ENCODE results near the gene UBE2L6.

The UBE2L6 gene

DNA sequence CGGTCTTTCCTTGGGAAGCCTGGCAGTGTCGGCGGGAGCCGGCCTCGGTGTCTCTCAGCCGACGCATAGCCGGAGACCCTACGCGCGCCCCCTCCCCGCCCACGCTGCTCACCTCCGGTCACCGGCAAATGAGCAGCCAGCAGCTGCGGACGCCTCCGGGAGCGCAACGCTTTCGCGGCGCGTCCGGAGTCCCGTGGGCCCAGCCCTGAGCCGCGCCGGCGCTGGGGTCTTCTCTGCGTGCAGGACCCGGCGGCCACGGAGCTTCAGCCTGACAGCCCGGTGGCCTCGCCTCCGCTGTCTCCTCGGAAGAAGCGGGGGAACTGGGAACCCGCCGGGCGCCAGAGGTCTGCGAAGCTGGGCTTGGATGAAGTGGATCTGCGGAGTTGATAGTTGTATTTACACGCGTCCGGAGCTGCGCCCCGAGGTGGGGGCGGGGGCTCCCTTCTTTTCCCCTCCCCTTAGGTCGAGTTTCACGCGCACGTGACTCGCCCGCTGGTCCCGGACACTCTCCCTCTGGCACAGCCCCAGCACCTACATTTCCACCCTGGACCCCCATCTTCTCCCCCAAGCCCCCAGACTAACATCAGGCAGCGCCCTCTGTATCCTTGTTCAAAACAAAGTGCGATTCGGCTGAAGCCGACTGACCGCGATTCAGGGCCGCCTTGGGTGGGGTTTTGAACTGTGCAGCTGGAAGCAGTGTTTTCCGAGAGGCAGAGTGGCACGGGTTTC is 52.0 kb downstream of the UBE2L6 start, which contains the start of gene SLC43A1:
TSS of gene SLC43A1 (minus strand) at position 371 of the 729 bp plus-strand sequence. CDS start 1,591 bp downstream, outside the sequence.
- TF ChIP-seq, protein P1, sequence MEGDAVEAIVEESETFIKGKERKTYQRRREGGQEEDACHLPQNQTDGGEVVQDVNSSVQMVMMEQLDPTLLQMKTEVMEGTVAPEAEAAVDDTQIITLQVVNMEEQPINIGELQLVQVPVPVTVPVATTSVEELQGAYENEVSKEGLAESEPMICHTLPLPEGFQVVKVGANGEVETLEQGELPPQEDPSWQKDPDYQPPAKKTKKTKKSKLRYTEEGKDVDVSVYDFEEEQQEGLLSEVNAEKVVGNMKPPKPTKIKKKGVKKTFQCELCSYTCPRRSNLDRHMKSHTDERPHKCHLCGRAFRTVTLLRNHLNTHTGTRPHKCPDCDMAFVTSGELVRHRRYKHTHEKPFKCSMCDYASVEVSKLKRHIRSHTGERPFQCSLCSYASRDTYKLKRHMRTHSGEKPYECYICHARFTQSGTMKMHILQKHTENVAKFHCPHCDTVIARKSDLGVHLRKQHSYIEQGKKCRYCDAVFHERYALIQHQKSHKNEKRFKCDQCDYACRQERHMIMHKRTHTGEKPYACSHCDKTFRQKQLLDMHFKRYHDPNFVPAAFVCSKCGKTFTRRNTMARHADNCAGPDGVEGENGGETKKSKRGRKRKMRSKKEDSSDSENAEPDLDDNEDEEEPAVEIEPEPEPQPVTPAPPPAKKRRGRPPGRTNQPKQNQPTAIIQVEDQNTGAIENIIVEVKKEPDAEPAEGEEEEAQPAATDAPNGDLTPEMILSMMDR (IDR thresholded peaks at IDR 0.05; ENCODE audit: insufficient read depth, low read length, poor library complexity, severe bottlenecking) = peak; percentile 4
- H3K36me3 ChIP-seq (ENCODE audit: control insufficient read depth, insufficient read depth, low read length) = no peaks in the 10 kb centered on the region
- peak; percentile 71 for DNase-seq (ENCODE audit: extremely low read depth, insufficient read length)
- H3K4me3 ChIP-seq (replicated peaks; ENCODE audit: low read depth, low read length) = peak within 1 kb of the TSS; percentile 87
- no peaks in the 10 kb centered on the region for H3K27me3 ChIP-seq (replicated peaks; ENCODE audit: control insufficient read depth, insufficient read depth, low read length)

DNA sequence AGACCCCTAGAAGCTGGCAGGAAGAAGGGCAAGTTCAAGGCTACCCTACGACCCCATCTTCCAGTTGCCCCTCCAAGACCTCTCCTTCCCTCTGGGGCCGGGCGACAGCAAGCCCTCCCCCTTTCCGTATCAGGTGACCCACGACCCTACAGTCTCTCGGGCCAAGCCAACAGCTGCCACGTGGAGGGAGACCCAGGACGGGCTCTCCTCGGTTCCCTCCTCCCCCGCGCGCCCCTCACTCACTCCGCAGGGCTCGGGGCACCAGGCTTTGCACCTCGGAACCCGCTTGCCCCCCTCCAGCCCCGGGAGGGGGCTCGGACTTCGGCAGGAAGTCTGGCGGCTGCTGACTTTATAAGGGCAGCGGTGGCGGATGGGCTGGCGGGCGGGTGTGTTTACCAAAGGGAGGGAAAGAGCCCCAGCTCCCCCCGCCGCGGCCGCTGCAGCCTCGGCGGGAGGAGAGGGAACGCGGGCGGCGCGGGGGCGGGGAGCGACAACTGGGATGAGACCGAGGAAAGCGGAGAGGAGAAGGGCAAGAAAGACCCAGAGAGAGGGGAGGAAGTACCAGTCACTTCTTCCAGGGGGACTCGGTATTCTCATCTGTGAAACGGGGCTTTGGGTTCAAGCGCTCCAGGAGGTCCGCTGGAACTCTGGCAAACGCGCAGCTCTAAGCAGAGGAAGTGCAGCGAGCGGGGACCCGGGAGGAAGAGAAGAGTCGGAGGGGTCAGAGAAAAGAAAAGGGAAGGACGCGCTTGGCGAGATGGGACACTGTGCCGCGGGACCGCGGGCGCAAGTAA is 52.7 kb downstream of the UBE2L6 start:
- H3K4me3 ChIP-seq (replicated peaks; ENCODE audit: low read depth, low read length) = peak overlapping the region; percentile 87
- TF ChIP-seq, protein P1 (IDR thresholded peaks at IDR 0.05; ENCODE audit: insufficient read depth, low read length, poor library complexity, severe bottlenecking) = no peak
- H3K27me3 ChIP-seq (replicated peaks; ENCODE audit: control insufficient read depth, insufficient read depth, low read length) = no peaks in the 10 kb centered on the region
- H3K36me3 ChIP-seq (ENCODE audit: control insufficient read depth, insufficient read depth, low read length) = no peaks in the 10 kb centered on the region
- DNase-seq (ENCODE audit: extremely low read depth, insufficient read length) = peak; percentile 66

DNA sequence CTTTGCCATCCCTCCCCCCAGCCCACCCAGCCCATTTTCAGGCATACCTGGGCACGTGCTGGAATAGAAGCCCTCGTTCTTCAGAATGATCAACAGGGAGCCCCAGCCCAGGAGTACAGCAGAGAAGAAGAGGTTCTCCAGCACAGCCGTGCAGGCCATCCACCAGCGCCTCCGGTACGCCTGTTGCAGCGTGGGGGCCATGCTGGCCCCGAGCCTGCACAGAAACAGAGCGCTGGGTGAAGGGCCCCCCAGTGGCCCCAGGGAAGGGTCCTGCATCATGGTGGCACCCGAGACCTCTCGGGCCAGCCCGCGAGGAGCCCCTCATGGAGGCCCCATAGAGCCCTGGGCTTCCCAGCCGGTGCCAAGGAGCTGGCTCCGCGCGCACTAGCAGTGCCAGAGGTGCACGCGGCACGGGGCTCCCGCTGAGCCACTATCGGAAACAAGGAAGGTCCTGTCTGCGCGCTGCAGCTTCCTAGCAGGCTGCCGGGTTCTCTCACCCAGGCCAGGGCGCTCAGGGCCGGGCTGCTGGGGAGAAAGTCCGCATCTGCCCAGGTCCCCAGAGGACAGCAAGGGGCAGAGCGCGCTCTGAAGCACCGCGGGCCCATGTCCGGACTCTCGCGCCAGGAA is 53.4 kb downstream of the UBE2L6 start:
- no peaks in the 10 kb centered on the region for H3K27me3 ChIP-seq (replicated peaks; ENCODE audit: control insufficient read depth, insufficient read depth, low read length)
- TF ChIP-seq, protein P1 (IDR thresholded peaks at IDR 0.05; ENCODE audit: insufficient read depth, low read length, poor library complexity, severe bottlenecking) = no peak
- peak; percentile 27 for DNase-seq (ENCODE audit: extremely low read depth, insufficient read length)
- no peaks in the 10 kb centered on the region for H3K36me3 ChIP-seq (ENCODE audit: control insufficient read depth, insufficient read depth, low read length)
- H3K4me3 ChIP-seq (replicated peaks; ENCODE audit: low read depth, low read length) = peak overlapping the region; percentile 87

DNA sequence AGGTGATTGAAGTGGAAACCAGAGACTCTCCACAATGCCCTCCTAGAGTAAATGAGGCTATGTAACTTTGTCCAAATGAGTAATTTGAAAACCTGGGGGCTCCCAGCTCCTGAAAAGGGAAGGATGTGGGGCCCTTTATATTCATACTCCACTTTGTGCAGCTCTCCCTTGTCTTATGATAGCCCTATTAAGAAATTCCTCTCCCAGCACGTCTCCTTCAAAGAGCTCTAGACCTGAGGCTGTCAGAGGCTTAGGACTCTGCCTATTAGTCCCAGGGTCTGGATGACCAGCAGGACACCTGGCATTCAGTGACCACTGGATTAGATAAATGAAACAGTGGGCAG is 54.0 kb downstream of the UBE2L6 start:
- TF ChIP-seq, protein P1 (IDR thresholded peaks at IDR 0.05; ENCODE audit: insufficient read depth, low read length, poor library complexity, severe bottlenecking) = no peak
- H3K36me3 ChIP-seq (ENCODE audit: control insufficient read depth, insufficient read depth, low read length) = no peaks in the 10 kb centered on the region
- no peak for DNase-seq (ENCODE audit: extremely low read depth, insufficient read length)
- no peak overlapping the region; the same call in 1 of the 2 replicates for H3K4me3 ChIP-seq (replicated peaks; ENCODE audit: low read depth, low read length)
- no peaks in the 10 kb centered on the region for H3K27me3 ChIP-seq (replicated peaks; ENCODE audit: control insufficient read depth, insufficient read depth, low read length)

DNA sequence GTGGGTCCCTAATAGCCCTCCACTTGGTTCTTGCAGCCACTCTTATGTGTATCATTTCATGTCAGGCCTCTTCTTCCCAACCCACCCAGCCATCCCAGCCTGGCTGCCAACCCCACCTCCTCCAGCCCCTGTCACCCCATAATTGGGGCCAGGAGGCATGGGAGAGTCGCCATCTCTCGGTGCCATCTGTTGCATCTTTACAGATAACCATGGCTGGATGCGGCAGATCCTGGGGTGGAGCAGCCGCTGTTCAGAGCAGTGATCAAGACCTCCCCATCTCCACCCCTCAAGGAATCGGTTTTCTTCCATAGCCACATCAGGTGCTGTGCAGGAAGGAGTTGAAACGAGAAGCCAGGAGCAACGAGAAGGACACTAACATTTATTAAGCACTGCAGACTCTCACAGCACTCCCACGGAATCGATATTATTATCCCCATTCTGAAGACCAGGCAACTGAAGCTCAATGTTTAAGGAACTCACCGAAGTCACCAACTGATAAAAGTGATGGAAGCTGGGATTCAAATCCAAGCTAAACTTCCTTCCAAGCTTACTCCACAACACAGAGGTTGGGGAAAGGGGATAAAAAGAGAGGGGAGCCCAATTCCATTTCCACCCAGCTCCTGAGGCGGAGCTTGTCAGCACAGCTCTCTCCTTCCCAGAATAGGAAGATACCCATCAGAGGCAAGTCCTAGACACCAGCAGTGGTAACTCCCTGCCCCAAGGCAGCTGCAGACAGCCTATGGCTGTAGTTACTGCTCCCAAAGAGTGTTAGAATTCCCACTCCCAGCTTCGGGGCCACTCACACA is 54.6 kb downstream of the UBE2L6 start:
- Histone ChIP-seq H3K27me3 (replicated peaks; ENCODE audit: control insufficient read depth, insufficient read depth, low read length) (no peaks in the 10 kb centered on the region), H3K4me3 (replicated peaks; ENCODE audit: low read depth, low read length) (no peak overlapping the region)
- TF ChIP-seq, protein P1 (IDR thresholded peaks at IDR 0.05; ENCODE audit: insufficient read depth, low read length, poor library complexity, severe bottlenecking) = no peak

More for the DNA sequence above, 54.6 kb downstream of the UBE2L6 start:
- no peak for DNase-seq (ENCODE audit: extremely low read depth, insufficient read length)
- no peaks in the 10 kb centered on the region for H3K36me3 ChIP-seq (ENCODE audit: control insufficient read depth, insufficient read depth, low read length)

Data from GM06990 (cell line).